Activated CD8-positive, alpha-beta T cell treated with anti-CD3 and anti-CD28 coated beads for 36 hours (primary cell): ENCODE measurements around the gene CCT7. TPM values are rescaled to one million over a fixed set of nuclear protein-coding genes. Genes with fewer than 3 reads are reported as not detected.

Experiments
- ATAC-seq: fragments of 200-7000 bp; cut with Tn5 transposase; one replicate; pipeline ENCODE4 v1.10.0; 2021; ENCODE audit warnings: mild to moderate bottlenecking, moderate library complexity
- CTCF ChIA-PET: fragments of 350-600 bp; sonication (Branson Sonifier 250); formaldehyde crosslinking; loops from one replicate; lab custom pipeline; 2021; ENCODE audit warnings: antibody characterized with exemption; lab: Charles Lee
- POLR2A ChIA-PET: fragments of 350-600 bp; sonication (Branson Sonifier 250); formaldehyde crosslinking; loops from one replicate; lab custom pipeline; 2021; ENCODE audit warnings: antibody characterized with exemption; lab: Charles Lee
- DNase-seq: peaks from one replicate; pipeline ENCODE4 v3.0.0-alpha.2; 2020
- H3K27ac Mint-ChIP-seq: one replicate; pipeline ENCODE4 v1.8.0; 2021; ENCODE audit warnings: mild to moderate bottlenecking, mixed read lengths
- H3K27me3 Mint-ChIP-seq: one replicate; pipeline ENCODE4 v1.8.0; 2021; ENCODE audit warnings: mixed read lengths
- H3K36me3 Mint-ChIP-seq: one replicate; pipeline ENCODE4 v1.8.0; 2021; ENCODE audit warnings: low read depth, mixed read lengths
- H3K4me1 Mint-ChIP-seq: one replicate; pipeline ENCODE4 v1.8.0; 2021; ENCODE audit warnings: low read depth, mixed read lengths
- H3K4me3 Mint-ChIP-seq: one replicate; pipeline ENCODE4 v1.8.0; 2021; ENCODE audit warnings: mild to moderate bottlenecking, moderate library complexity, mixed read lengths
- H3K9me3 Mint-ChIP-seq: one replicate; pipeline ENCODE4 v1.8.0; 2021; ENCODE audit warnings: mixed read lengths
- CTCF ChIP-seq: fragments of 200-600 bp; IDR thresholded peaks from one replicate; pipeline ENCODE4 v1.8.0; 2022; ENCODE audit warnings: antibody characterized with exemption, mild to moderate bottlenecking
- intact Hi-C: fragments of 100-400 bp; cut with micrococcal nuclease; formaldehyde crosslinking; loops from one replicate; pipeline ENCODE4 v1.10.0; 2022
- total RNA-seq, 2 experiments: library from RNA; stranded (reverse); gene quantifications; one replicate each; pipeline ENCODE4 v1.2.3, GENCODE V29; 2021

CCT7 gene
- total RNA-seq, 2 experiments from 2014 or later: 628 to 660 TPM

GRCh38 chr2:73243884-73244570 lies 9.9 kb downstream of the CCT7 start:
- Mint-ChIP-seq H3K9me3 (no peaks in the 10 kb centered on the region), H3K27me3 (no peaks in the 10 kb centered on the region), H3K27ac (peak overlapping the region; percentile 74), H3K36me3 (peaks cover 59% of the 10 kb centered on the region), H3K4me1 (peaks cover 25% of the 10 kb centered on the region), H3K4me3 (no peak overlapping the region)
- intact Hi-C loops: no loop called here
- ChIA-PET POLR2A (interaction anchor here (0.7 to 3.6 kb wide), 6 partner anchors 9 to 19 kb away, joined by 3 to 26 read pairs (median 4); partner anchors contain the start of genes CCT7 and PRADC1), CTCF (interaction anchor here (0.9 to 2.0 kb wide), 6 partner anchors 8 to 67 kb away, joined by 3 to 6 read pairs (median 3); partner anchors contain the start of genes CCT7 and PRADC1)
- ATAC-seq (no peak), DNase-seq (no peak)
- no peak for TF ChIP-seq CTCF

GRCh38 chr2:73244580-73244979 lies 10.5 kb downstream of the CCT7 start:
- Mint-ChIP-seq H3K9me3 (no peaks in the 10 kb centered on the region), H3K27me3 (no peaks in the 10 kb centered on the region), H3K4me3 (no peak overlapping the region), H3K4me1 (peaks cover 19% of the 10 kb centered on the region), H3K36me3 (peaks cover 57% of the 10 kb centered on the region), H3K27ac (peak overlapping the region; percentile 74)
- DNase-seq (no peak), ATAC-seq (peak; percentile 55)
- intact Hi-C loops: no loop called here
- POLR2A ChIA-PET: interaction anchor here (0.7 to 3.6 kb wide), 5 partner anchors 9 to 13 kb away, joined by 3 to 26 read pairs (median 4); partner anchors contain the start of genes CCT7 and PRADC1
- CTCF ChIA-PET: interaction anchor here (0.9 to 2.0 kb wide), 5 partner anchors 9 to 67 kb away, joined by 3 to 6 read pairs (median 3); partner anchors contain the start of gene CCT7
- no peak for TF ChIP-seq CTCF

GRCh38 chr2:73246850-73247249 lies 12.7 kb downstream of the CCT7 start:
- TF ChIP-seq CTCF: no peak
- Mint-ChIP-seq H3K4me3 (no peak overlapping the region), H3K4me1 (peaks cover 17% of the 10 kb centered on the region), H3K27me3 (no peaks in the 10 kb centered on the region), H3K36me3 (peaks cover 68% of the 10 kb centered on the region), H3K9me3 (no peaks in the 10 kb centered on the region), H3K27ac (peak overlapping the region; percentile 28)
- ChIA-PET CTCF (interaction anchor here (1.1 to 1.9 kb wide), 3 partner anchors 10 to 22 kb away, joined by 3 to 10 read pairs (median 8); partner anchors contain the start of genes CCT7 and PRADC1), POLR2A (interaction anchor here (0.8 to 3.0 kb wide), 5 partner anchors 13 to 42 kb away, joined by 3 to 11 read pairs (median 3); partner anchors contain the start of genes CCT7 and PRADC1)
- DNase-seq: no peak
- intact Hi-C loops: no loop called here
- no peak for ATAC-seq

- no peak overlapping the region for H3K27ac Mint-ChIP-seq
- POLR2A ChIA-PET: interaction anchor here (1.1 to 7.9 kb wide), 6 partner anchors 9 to 351 kb away, joined by 3 to 97 read pairs (median 4); partner anchors contain the start of genes CCT7 and PRADC1
- CTCF ChIA-PET: interaction anchor here (1.3 to 1.9 kb wide), 3 partner anchors 11 to 40 kb away, joined by 3 to 10 read pairs (median 3); no protein-coding TSS in a partner anchor
- peaks cover 62% of the 10 kb centered on the region for H3K36me3 Mint-ChIP-seq
- no peaks in the 10 kb centered on the region for H3K9me3 Mint-ChIP-seq
- intact Hi-C loops: no loop called here
- no peak overlapping the region for H3K4me3 Mint-ChIP-seq
- DNase-seq: no peak
- peaks cover 7% of the 10 kb centered on the region for H3K4me1 Mint-ChIP-seq
- H3K27me3 Mint-ChIP-seq: no peaks in the 10 kb centered on the region
- no peak for ATAC-seq
- no peak for TF ChIP-seq CTCF
Observed at GRCh38 chr2:73249636-73250035, 15.5 kb downstream of the CCT7 start.
